Astrocyte (in vitro differentiated cells and primary cell): Measurements from ENCODE around the gene EML6. TPM values are rescaled to one million over a fixed set of nuclear protein-coding genes. Genes with fewer than 3 reads are reported as not detected.

Source experiments
- DNase-seq: peaks from one replicate; pipeline ENCODE4 v3.0.0-alpha.2; 2010; ENCODE audit warnings: low read depth
- FAIRE-seq: peaks from 2 replicates; lab custom pipeline; 2011; peaks lifted over from hg19 to GRCh38; lab: Jason Lieb, UNC
- H2AFZ ChIP-seq: 2 replicates; pipeline ENCODE4 v1.6.0; 2012; ENCODE audit warnings: low read depth, low read length, inconsistent platforms
- H3K27ac ChIP-seq: 2 replicates; pipeline ENCODE4 v1.5.1; 2011; ENCODE audit warnings: low read depth, low read length, inconsistent platforms
- H3K27me3 ChIP-seq: 2 replicates; pipeline ENCODE4 v1.6.0; 2011; ENCODE audit warnings: low read length, inconsistent platforms; ENCODE audit not compliant: insufficient read depth
- H3K36me3 ChIP-seq: 2 replicates; pipeline ENCODE4 v1.5.1; 2011; ENCODE audit warnings: low read length, inconsistent platforms; ENCODE audit not compliant: insufficient read depth
- H3K4me1 ChIP-seq: 2 replicates; pipeline ENCODE4 v1.5.1; 2011; ENCODE audit warnings: low read length, inconsistent platforms; ENCODE audit not compliant: insufficient read depth
- H3K4me2 ChIP-seq: 2 replicates; pipeline ENCODE4 v1.6.0; 2012; ENCODE audit warnings: low read length, inconsistent platforms
- H3K4me3 ChIP-seq: 2 replicates; pipeline ENCODE4 v1.5.1; 2011; ENCODE audit warnings: low read depth, mild to moderate bottlenecking, low read length, inconsistent platforms; ENCODE audit not compliant: insufficient read depth
- H3K79me2 ChIP-seq: 2 replicates; pipeline ENCODE4 v1.6.0; 2012; ENCODE audit warnings: mild to moderate bottlenecking, low read length, inconsistent platforms; ENCODE audit not compliant: insufficient read depth
- H3K9ac ChIP-seq: 2 replicates; pipeline ENCODE4 v1.6.0; 2012; ENCODE audit warnings: mild to moderate bottlenecking, low read length, inconsistent platforms
- H3K9me3 ChIP-seq: 2 replicates; pipeline ENCODE4 v1.5.1; 2012; ENCODE audit warnings: low read depth, mild to moderate bottlenecking, low read length, inconsistent platforms; ENCODE audit not compliant: insufficient read depth
- H4K20me1 ChIP-seq: 2 replicates; pipeline ENCODE4 v1.6.0; 2012; ENCODE audit warnings: low read length, inconsistent platforms; ENCODE audit not compliant: insufficient read depth
- H3K27ac Mint-ChIP-seq: one replicate; pipeline ENCODE4 v1.8.0; 2021; ENCODE audit warnings: mild to moderate bottlenecking, mixed read lengths; ENCODE audit not compliant: unreplicated experiment
- H3K27me3 Mint-ChIP-seq: one replicate; pipeline ENCODE4 v1.8.0; 2021; ENCODE audit warnings: low read depth, mixed read lengths; ENCODE audit not compliant: unreplicated experiment
- H3K36me3 Mint-ChIP-seq: one replicate; pipeline ENCODE4 v1.8.0; 2021; ENCODE audit warnings: low read depth, mixed read lengths; ENCODE audit not compliant: unreplicated experiment
- H3K4me1 Mint-ChIP-seq: one replicate; pipeline ENCODE4 v1.8.0; 2021; ENCODE audit warnings: low read depth, mixed read lengths; ENCODE audit not compliant: unreplicated experiment
- H3K4me3 Mint-ChIP-seq: one replicate; pipeline ENCODE4 v1.8.0; 2021; ENCODE audit warnings: mild to moderate bottlenecking, moderate library complexity, mixed read lengths; ENCODE audit not compliant: unreplicated experiment
- H3K9me3 Mint-ChIP-seq: one replicate; pipeline ENCODE4 v1.8.0; 2021; ENCODE audit warnings: mild to moderate bottlenecking, mixed read lengths; ENCODE audit not compliant: unreplicated experiment
- EZH2 ChIP-seq: IDR thresholded peaks from 2 replicates; pipeline ENCODE4 v1.6.1; 2012; ENCODE audit warnings: mild to moderate bottlenecking, low read length, inconsistent platforms; ENCODE audit not compliant: insufficient read depth
- total RNA-seq: library from RNA; stranded (reverse); gene quantifications from 2 replicates; pipeline ENCODE4 v1.2.1, GENCODE V29; 2021
- TF ChIP-seq, protein P1 (sequence below): IDR thresholded peaks from 2 replicates; pipeline ENCODE4 v1.5.1; 2011; ENCODE audit warnings: low read depth, mild to moderate bottlenecking, inconsistent platforms, low read length, moderate library complexity; ENCODE audit not compliant: insufficient read depth

Gene EML6
- total RNA-seq, 1 donor from 2014 or later = 0.23 TPM

- no peak for FAIRE-seq
- H2AFZ ChIP-seq = no peak overlapping the region
Measured at GRCh38 chr2:54838585-54839035, 115.1 kb downstream of the EML6 start.

DNA sequence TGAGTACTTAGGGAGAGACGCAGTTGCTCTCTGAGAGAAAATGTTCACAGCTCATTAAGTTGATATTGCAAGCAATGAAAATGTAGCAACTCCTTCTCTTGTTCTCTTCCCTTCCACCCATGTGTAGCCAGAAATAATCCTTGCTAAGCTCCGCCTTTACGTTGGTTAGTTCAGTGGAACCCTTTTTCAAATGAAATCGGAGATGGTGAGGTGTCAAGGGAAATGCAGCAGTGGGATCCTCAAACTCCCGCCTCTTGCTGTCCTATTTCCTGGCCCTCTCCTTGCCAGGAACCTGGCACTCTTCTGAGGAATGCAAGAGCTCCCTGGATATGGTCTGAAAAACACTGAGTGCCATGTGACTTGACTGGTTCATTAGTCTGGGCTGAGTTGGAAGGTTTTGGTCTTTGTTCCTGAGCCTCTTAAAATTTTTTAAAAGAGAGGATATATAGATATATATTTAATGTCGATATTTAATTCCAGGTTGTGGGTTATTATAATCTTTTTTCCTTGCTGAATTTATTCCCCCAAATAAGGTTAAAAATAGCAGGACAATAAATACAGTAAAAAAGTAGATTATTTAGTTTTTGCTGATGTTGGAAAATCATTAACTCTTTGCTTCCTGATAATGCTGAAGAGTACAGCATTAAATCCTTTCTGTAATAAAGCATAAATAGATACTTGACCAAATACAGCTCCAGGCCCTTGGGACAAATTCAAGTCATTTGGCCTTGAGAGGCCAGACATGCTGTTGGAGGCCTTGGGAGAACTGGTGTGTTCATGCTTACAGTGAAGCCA lies 116.2 kb downstream of the EML6 start:
- H3K4me3 Mint-ChIP-seq = no peak overlapping the region
- Histone ChIP-seq H3K4me2 (no peak overlapping the region), H3K27me3 (no peaks in the 10 kb centered on the region), H3K36me3 (no peaks in the 10 kb centered on the region), H3K9ac (no peak overlapping the region), H3K4me3 (no peak overlapping the region), H3K79me2 (no peaks in the 10 kb centered on the region), H4K20me1 (no peaks in the 10 kb centered on the region), H2AFZ (no peak overlapping the region), H3K4me1 (no peaks in the 10 kb centered on the region), H3K9me3 (no peaks in the 10 kb centered on the region), H3K27ac (no peak overlapping the region)
- FAIRE-seq (no peak), DNase-seq (no peak)
- peaks cover 4% of the 10 kb centered on the region for H3K4me1 Mint-ChIP-seq
- H3K36me3 Mint-ChIP-seq = no peaks in the 10 kb centered on the region
- no peak for TF ChIP-seq EZH2
- TF ChIP-seq, protein P1, sequence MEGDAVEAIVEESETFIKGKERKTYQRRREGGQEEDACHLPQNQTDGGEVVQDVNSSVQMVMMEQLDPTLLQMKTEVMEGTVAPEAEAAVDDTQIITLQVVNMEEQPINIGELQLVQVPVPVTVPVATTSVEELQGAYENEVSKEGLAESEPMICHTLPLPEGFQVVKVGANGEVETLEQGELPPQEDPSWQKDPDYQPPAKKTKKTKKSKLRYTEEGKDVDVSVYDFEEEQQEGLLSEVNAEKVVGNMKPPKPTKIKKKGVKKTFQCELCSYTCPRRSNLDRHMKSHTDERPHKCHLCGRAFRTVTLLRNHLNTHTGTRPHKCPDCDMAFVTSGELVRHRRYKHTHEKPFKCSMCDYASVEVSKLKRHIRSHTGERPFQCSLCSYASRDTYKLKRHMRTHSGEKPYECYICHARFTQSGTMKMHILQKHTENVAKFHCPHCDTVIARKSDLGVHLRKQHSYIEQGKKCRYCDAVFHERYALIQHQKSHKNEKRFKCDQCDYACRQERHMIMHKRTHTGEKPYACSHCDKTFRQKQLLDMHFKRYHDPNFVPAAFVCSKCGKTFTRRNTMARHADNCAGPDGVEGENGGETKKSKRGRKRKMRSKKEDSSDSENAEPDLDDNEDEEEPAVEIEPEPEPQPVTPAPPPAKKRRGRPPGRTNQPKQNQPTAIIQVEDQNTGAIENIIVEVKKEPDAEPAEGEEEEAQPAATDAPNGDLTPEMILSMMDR = no peak
- H3K9me3 Mint-ChIP-seq = no peaks in the 10 kb centered on the region
- H3K27me3 Mint-ChIP-seq = peaks cover 23% of the 10 kb centered on the region
- no peak overlapping the region for H3K27ac Mint-ChIP-seq

More at GRCh38 chr2:54838585-54839035, 115.1 kb downstream of the EML6 start:
- H3K9me3 ChIP-seq = no peaks in the 10 kb centered on the region
- TF ChIP-seq, protein P1 = peak; percentile 98
- no peak for TF ChIP-seq EZH2
- peaks cover 25% of the 10 kb centered on the region for H3K27me3 Mint-ChIP-seq
- no peaks in the 10 kb centered on the region for H3K4me1 ChIP-seq
- no peaks in the 10 kb centered on the region for H3K27me3 ChIP-seq
- H4K20me1 ChIP-seq = no peaks in the 10 kb centered on the region
- H3K36me3 Mint-ChIP-seq = no peaks in the 10 kb centered on the region
- H3K4me1 Mint-ChIP-seq = peaks cover 4% of the 10 kb centered on the region
- H3K4me3 Mint-ChIP-seq = no peak overlapping the region
- no peak overlapping the region for H3K27ac ChIP-seq
- no peaks in the 10 kb centered on the region for H3K9me3 Mint-ChIP-seq
- H3K36me3 ChIP-seq = no peaks in the 10 kb centered on the region
- H3K4me3 ChIP-seq = no peak overlapping the region
- DNase-seq = peak; percentile 33
- no peak overlapping the region for H3K4me2 ChIP-seq
- no peak overlapping the region for H3K9ac ChIP-seq
- no peaks in the 10 kb centered on the region for H3K79me2 ChIP-seq
- H3K27ac Mint-ChIP-seq = no peak overlapping the region
